ENCODE results near the gene NHEJ1.

DNA sequence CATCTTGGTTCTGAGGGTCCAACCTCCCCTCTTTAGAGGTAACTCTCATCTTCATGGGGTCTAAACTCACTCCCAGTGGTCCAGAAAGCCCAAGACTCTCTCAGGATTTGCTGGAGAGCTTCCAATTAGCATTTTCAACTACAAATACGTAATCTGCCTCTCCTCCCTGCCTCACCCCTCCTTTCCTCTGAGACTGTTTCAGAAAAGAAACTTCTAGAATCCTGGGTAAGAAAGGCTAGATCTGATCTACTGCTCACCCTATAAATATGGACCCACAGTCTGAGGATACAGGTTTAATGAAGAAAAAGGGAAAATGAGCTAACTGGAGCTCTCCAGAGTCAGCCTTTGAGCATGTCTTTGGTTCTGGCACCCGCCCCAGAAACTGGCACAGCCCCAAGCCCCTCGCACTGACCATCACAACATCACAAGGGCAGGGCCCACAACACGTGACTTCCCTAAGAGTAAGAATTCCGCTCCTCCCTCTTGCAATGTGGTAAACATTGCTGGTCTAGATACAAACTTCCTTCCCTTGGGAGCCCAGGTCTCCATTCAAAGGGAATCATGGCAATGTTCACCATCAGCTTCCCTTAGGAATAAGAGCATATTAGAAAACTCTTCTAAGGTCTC is 78.2 kb downstream of the NHEJ1 start:
- TF ChIP-seq, protein P1, sequence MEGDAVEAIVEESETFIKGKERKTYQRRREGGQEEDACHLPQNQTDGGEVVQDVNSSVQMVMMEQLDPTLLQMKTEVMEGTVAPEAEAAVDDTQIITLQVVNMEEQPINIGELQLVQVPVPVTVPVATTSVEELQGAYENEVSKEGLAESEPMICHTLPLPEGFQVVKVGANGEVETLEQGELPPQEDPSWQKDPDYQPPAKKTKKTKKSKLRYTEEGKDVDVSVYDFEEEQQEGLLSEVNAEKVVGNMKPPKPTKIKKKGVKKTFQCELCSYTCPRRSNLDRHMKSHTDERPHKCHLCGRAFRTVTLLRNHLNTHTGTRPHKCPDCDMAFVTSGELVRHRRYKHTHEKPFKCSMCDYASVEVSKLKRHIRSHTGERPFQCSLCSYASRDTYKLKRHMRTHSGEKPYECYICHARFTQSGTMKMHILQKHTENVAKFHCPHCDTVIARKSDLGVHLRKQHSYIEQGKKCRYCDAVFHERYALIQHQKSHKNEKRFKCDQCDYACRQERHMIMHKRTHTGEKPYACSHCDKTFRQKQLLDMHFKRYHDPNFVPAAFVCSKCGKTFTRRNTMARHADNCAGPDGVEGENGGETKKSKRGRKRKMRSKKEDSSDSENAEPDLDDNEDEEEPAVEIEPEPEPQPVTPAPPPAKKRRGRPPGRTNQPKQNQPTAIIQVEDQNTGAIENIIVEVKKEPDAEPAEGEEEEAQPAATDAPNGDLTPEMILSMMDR (IDR thresholded peaks at IDR 0.05) = no peak
- TF ChIP-seq POLR2A (IDR thresholded peaks at IDR 0.05) = no peak
